ENCODE results near the gene LINGO3. TPM values are rescaled to one million over a fixed set of nuclear protein-coding genes. Genes with fewer than 3 reads are reported as not detected.

The LINGO3 gene
- total RNA-seq, 1 donor = not detected

DNA sequence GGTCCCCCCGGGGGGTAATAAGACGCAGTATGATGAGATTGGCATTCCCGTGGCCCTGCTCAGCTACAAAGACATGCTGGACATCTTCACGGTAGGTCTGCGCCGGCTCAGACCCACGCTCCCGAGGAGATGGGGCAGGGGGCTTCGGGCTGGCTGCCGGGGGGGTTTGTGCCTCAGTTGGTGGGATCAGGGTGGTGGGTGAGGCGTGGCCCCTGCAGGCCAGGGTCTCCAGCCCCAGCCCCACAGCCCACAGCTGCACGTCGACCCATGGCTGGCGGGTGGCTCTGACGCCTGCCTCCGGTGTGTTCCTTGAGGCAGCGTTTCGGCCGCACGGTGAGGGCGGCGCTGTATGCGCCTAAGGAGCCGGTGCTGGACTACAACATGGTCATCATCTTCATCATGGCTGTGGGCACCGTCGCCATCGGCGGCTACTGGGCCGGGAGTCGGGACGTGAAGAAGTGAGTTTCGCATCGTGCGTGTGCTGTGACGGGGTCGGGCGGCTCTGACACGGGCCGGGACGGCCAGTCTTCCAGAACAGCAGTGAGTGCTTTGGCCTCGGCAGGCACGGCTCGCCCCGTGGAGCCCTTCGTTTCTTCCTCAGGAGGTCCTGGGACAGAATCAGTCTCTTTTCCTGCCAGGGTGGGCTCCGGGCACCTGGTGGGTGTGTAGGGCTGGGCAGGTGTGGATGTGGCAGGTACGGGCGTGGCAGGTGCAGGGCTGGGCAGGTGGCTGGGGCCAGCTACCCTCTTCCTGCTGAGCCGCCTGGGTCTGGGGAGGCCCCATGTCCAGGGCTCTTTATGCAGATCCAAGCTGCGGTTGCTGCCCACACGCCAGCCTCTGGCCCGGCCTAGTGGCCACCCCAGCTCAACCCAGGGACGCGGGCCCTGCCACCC, 31.0 kb upstream of the LINGO3 start:
- Histone ChIP-seq H3K36me3 (ENCODE audit: insufficient read depth, low read length) (peaks cover 2% of the 10 kb centered on the region), H3K79me2 (ENCODE audit: insufficient read depth, low read length) (peaks cover 39% of the 10 kb centered on the region), H3K4me3 (ENCODE audit: insufficient read depth, low read length) (no peak overlapping the region), H4K20me1 (ENCODE audit: insufficient read depth, low read length) (peaks cover 21% of the 10 kb centered on the region), H3K27ac (ENCODE audit: low read depth, low read length) (no peak overlapping the region), H2AFZ (ENCODE audit: low read length) (no peak overlapping the region), H3K4me1 (ENCODE audit: insufficient read depth, low read length) (no peaks in the 10 kb centered on the region), H3K4me2 (ENCODE audit: insufficient read depth, low read length) (no peak overlapping the region), H3K9me3 (ENCODE audit: low read depth, low read length) (no peaks in the 10 kb centered on the region), H3K27me3 (ENCODE audit: insufficient read depth, low read length) (no peaks in the 10 kb centered on the region)
- TF ChIP-seq, protein P1, sequence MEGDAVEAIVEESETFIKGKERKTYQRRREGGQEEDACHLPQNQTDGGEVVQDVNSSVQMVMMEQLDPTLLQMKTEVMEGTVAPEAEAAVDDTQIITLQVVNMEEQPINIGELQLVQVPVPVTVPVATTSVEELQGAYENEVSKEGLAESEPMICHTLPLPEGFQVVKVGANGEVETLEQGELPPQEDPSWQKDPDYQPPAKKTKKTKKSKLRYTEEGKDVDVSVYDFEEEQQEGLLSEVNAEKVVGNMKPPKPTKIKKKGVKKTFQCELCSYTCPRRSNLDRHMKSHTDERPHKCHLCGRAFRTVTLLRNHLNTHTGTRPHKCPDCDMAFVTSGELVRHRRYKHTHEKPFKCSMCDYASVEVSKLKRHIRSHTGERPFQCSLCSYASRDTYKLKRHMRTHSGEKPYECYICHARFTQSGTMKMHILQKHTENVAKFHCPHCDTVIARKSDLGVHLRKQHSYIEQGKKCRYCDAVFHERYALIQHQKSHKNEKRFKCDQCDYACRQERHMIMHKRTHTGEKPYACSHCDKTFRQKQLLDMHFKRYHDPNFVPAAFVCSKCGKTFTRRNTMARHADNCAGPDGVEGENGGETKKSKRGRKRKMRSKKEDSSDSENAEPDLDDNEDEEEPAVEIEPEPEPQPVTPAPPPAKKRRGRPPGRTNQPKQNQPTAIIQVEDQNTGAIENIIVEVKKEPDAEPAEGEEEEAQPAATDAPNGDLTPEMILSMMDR (IDR thresholded peaks at IDR 0.05; ENCODE audit: extremely low read depth, low read depth, low read length) = no peak
- DNase-seq (ENCODE audit: insufficient read length, low spot score, missing footprints) = no peak

DNA sequence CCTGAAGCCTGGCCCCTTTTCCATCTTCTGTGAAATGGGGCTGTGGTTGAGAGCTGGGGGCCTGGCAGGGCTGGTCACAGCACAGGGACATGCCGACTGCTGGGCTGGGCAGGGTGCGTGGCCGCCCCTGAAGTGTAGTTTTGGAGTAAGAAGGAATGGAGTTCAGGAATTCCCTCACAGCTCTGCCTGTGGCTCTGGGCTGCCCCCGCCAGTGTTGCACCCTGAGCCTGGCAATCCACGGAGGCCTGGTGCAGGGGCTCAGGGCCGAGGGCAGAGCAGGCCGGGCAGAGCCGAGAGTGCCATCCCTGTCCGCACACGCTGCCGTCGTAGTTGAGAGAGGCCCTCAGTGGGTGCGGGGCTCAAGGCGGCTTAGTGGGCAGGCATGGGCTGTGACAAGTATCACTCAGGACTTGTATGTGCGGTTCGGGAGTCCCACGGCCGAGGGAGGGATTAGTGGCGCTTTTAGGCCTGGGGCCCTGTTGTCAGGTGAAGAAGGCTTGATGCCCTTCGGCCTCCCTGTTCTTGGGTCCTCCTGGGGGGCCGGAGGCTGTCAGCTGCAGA, 30.2 kb upstream of the LINGO3 start:
- Histone ChIP-seq H3K36me3 (ENCODE audit: insufficient read depth, low read length) (peaks cover 2% of the 10 kb centered on the region), H3K27me3 (ENCODE audit: insufficient read depth, low read length) (no peaks in the 10 kb centered on the region), H3K9me3 (ENCODE audit: low read depth, low read length) (no peaks in the 10 kb centered on the region), H3K4me1 (ENCODE audit: insufficient read depth, low read length) (no peaks in the 10 kb centered on the region), H3K4me3 (ENCODE audit: insufficient read depth, low read length) (no peak overlapping the region), H2AFZ (ENCODE audit: low read length) (no peak overlapping the region), H3K4me2 (ENCODE audit: insufficient read depth, low read length) (no peak overlapping the region), H4K20me1 (ENCODE audit: insufficient read depth, low read length) (peaks cover 26% of the 10 kb centered on the region), H3K27ac (ENCODE audit: low read depth, low read length) (no peak overlapping the region), H3K79me2 (ENCODE audit: insufficient read depth, low read length) (peaks cover 48% of the 10 kb centered on the region)
- TF ChIP-seq, protein P1 (IDR thresholded peaks at IDR 0.05; ENCODE audit: extremely low read depth, low read depth, low read length) = no peak
- no peak for DNase-seq (ENCODE audit: insufficient read length, low spot score, missing footprints)

DNA sequence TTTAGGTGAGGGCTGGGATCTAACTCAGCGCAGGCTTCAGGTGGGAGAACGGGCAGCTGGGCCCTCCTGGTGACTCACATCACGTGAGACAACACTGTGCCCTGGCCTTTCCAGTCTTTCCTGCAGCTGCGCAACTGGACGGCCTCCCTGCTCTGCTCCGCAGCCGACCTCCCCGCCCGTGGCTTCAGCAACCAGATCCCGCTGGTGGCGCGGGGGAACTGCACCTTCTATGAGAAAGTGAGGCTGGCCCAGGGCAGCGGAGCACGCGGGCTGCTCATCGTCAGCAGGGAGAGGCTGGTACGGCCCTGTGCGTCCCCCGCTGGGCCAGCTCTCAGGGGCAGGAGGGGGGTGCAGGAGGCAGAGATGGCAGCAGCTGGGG, 29.4 kb upstream of the LINGO3 start:
- no peak overlapping the region for H2AFZ ChIP-seq (ENCODE audit: low read length)
- no peaks in the 10 kb centered on the region for H3K9me3 ChIP-seq (ENCODE audit: low read depth, low read length)
- H4K20me1 ChIP-seq (ENCODE audit: insufficient read depth, low read length) = peaks cover 26% of the 10 kb centered on the region
- peaks cover 54% of the 10 kb centered on the region for H3K79me2 ChIP-seq (ENCODE audit: insufficient read depth, low read length)
- no peaks in the 10 kb centered on the region for H3K4me1 ChIP-seq (ENCODE audit: insufficient read depth, low read length)
- H3K36me3 ChIP-seq (ENCODE audit: insufficient read depth, low read length) = no peaks in the 10 kb centered on the region
- no peak overlapping the region for H3K4me3 ChIP-seq (ENCODE audit: insufficient read depth, low read length)
- TF ChIP-seq, protein P1 (IDR thresholded peaks at IDR 0.05; ENCODE audit: extremely low read depth, low read depth, low read length) = no peak
- no peak overlapping the region for H3K4me2 ChIP-seq (ENCODE audit: insufficient read depth, low read length)
- DNase-seq (ENCODE audit: insufficient read length, low spot score, missing footprints) = peak; percentile 96
- no peaks in the 10 kb centered on the region for H3K27me3 ChIP-seq (ENCODE audit: insufficient read depth, low read length)
- H3K27ac ChIP-seq (ENCODE audit: low read depth, low read length) = no peak overlapping the region

Measured in osteoblast (primary cell).